ENCODE results near the gene RBM47. TPM values are rescaled to one million over a fixed set of nuclear protein-coding genes. Genes with fewer than 3 reads are reported as not detected.

The RBM47 gene
- total RNA-seq, 1 donor from 2014 or later = 3.8 TPM

GRCh38 chr4:40502220-40502619, 127.4 kb downstream of the RBM47 start:
- intact Hi-C loops (cut with micrococcal nuclease) = no loop called here

GRCh38 chr4:40500781-40501180, 128.9 kb downstream of the RBM47 start:
- intact Hi-C loops (cut with micrococcal nuclease) = no loop called here

GRCh38 chr4:40493160-40493559, 136.5 kb downstream of the RBM47 start:
- intact Hi-C loops (cut with micrococcal nuclease) = no loop called here

- intact Hi-C loops (cut with micrococcal nuclease) = no loop called here
These were observed 137.0 kb downstream of the RBM47 start for GRCh38 chr4:40492691-40493090.

GRCh38 chr4:40490481-40490880, 139.2 kb downstream of the RBM47 start:
- intact Hi-C loops (cut with micrococcal nuclease) = no loop called here

- intact Hi-C loops (cut with micrococcal nuclease) = no loop called here
These were observed 139.7 kb downstream of the RBM47 start for GRCh38 chr4:40489961-40490360.

GRCh38 chr4:40486534-40486933, 143.1 kb downstream of the RBM47 start:
- intact Hi-C loops (cut with micrococcal nuclease) = no loop called here

GRCh38 chr4:40484346-40485090, 145.1 kb downstream of the RBM47 start:
- intact Hi-C loops (cut with micrococcal nuclease) = no loop called here

- intact Hi-C loops (cut with micrococcal nuclease) = no loop called here
These were observed 146.5 kb downstream of the RBM47 start for GRCh38 chr4:40482985-40483647.

- intact Hi-C loops (cut with micrococcal nuclease) = no loop called here
These were observed 147.7 kb downstream of the RBM47 start for GRCh38 chr4:40481977-40482376.

GRCh38 chr4:40480291-40480690, 149.4 kb downstream of the RBM47 start:
- intact Hi-C loops (cut with micrococcal nuclease) = no loop called here

GRCh38 chr4:40479378-40479777, 150.3 kb downstream of the RBM47 start:
- intact Hi-C loops (cut with micrococcal nuclease) = no loop called here

- intact Hi-C loops (cut with micrococcal nuclease) = no loop called here
These were observed 154.1 kb downstream of the RBM47 start for GRCh38 chr4:40475609-40476008.

GRCh38 chr4:40473578-40474388, 155.9 kb downstream of the RBM47 start:
- intact Hi-C loops (cut with micrococcal nuclease) = no loop called here

GRCh38 chr4:40471923-40472322, 157.7 kb downstream of the RBM47 start:
- intact Hi-C loops (cut with micrococcal nuclease) = no loop called here

GRCh38 chr4:40466789-40467188, 162.9 kb downstream of the RBM47 start:
- intact Hi-C loops (cut with micrococcal nuclease) = no loop called here

- intact Hi-C loops (cut with micrococcal nuclease) = loop anchor here (1.0 to 2.0 kb wide), 2 partner anchors 9 to 30 kb away; no protein-coding TSS in a partner anchor
These were observed 167.3 kb downstream of the RBM47 start for GRCh38 chr4:40462326-40462725.

- intact Hi-C loops (cut with micrococcal nuclease) = loop anchor here (1.0 to 2.0 kb wide), 2 partner anchors 9 to 29 kb away; no protein-coding TSS in a partner anchor
These were observed 167.8 kb downstream of the RBM47 start for GRCh38 chr4:40461879-40462278.

- intact Hi-C loops (cut with micrococcal nuclease) = no loop called here
These were observed 168.6 kb downstream of the RBM47 start for GRCh38 chr4:40461062-40461461.

- intact Hi-C loops (cut with micrococcal nuclease) = no loop called here
These were observed 171.0 kb downstream of the RBM47 start for GRCh38 chr4:40458683-40459082.

GRCh38 chr4:40458109-40458508, 171.6 kb downstream of the RBM47 start:
- intact Hi-C loops (cut with micrococcal nuclease) = no loop called here

GRCh38 chr4:40455340-40455902, 174.2 kb downstream of the RBM47 start:
- intact Hi-C loops (cut with micrococcal nuclease) = no loop called here

Measured in T-helper 1 cell treated with Interleukin-12 subunit alpha and Interleukin-12 subunit beta and Interleukin-4 antibody, amounts not matched to agents 30 ng/mL and 1 ng/mL, for 36 hours (primary cell).